VCaP (cell line): ENCODE results near the gene ARHGAP9.
A peak's percentile ranks its signal among the peaks of the same experiment; 100 is the strongest.

Experiments
- H3K27ac ChIP-seq: fragments of 450-650 bp; 2 replicates; pipeline ENCODE4 v1.5.1; 2017
- CTCF ChIP-seq: fragments of 450-650 bp; conservative IDR thresholded peaks from 2 replicates; pipeline ENCODE4 v1.5.1; 2017; ENCODE audit warnings: mild to moderate bottlenecking, moderate library complexity

The ARHGAP9 gene

GRCh38 chr12:57524814-57525614 lies 45.3 kb upstream of the ARHGAP9 start:
- no peak for TF ChIP-seq CTCF
- peak overlapping the region; percentile 99 for H3K27ac ChIP-seq

GRCh38 chr12:57523706-57524614 lies 44.3 kb upstream of the ARHGAP9 start:
- no peak for TF ChIP-seq CTCF
- peak overlapping the region; percentile 99 for H3K27ac ChIP-seq

- H3K27ac ChIP-seq, result peak overlapping the region; percentile 99
- no peak for TF ChIP-seq CTCF
Observed at GRCh38 chr12:57522887-57523705, 43.4 kb upstream of the ARHGAP9 start.

GRCh38 chr12:57522011-57522886 lies 42.6 kb upstream of the ARHGAP9 start, which contains the start of gene MBD6:
Gene MBD6 (plus strand): TSS chr12:57522824. CDS start chr12:57524304, 1,480 bp downstream.
- TF ChIP-seq CTCF, result no peak
- H3K27ac ChIP-seq, result peak within 1 kb of the TSS; percentile 99

GRCh38 chr12:57521525-57522010 lies 41.9 kb upstream of the ARHGAP9 start:
- no peak for TF ChIP-seq CTCF
- peak overlapping the region; percentile 99 for H3K27ac ChIP-seq

GRCh38 chr12:57520053-57520818 lies 40.6 kb upstream of the ARHGAP9 start, which contains the start of gene DDIT3:
Gene DDIT3 (minus strand): TSS chr12:57520514. CDS start chr12:57517406, 3,108 bp downstream.
- no peak for TF ChIP-seq CTCF
- H3K27ac ChIP-seq, result peak within 1 kb of the TSS; percentile 99
